Gastroesophageal sphincter (tissue), 4 donors: ENCODE results near the gene GRK3. TPM values are rescaled to one million over a fixed set of nuclear protein-coding genes. Genes with fewer than 3 reads are reported as not detected.
"Not testable (repeated sequence)": the region's sequence is repeated elsewhere in the genome, so short reads cannot be mapped to it uniquely, and the experiment has no call there.

Source experiments
- ATAC-seq: fragments of 150-250 bp; one replicate; pipeline ENCODE4 v1.9.1; 2016; ENCODE audit warnings: mild to moderate bottlenecking, moderate library complexity
- H3K27ac ChIP-seq, 4 donors: fragments of 200-600 bp; sonication (generic) in 3 of 4; 1 replicate in 3 of 4; 2 replicates in 1 of 4; pipeline ENCODE4 v1.5.1; 2016 to 2019
- H3K27me3 ChIP-seq: fragments of 200-600 bp; sonication (generic); one replicate; pipeline ENCODE4 v1.5.1; 2019
- H3K36me3 ChIP-seq, 2 donors: fragments of 200-600 bp; sonication (generic); one replicate each; pipeline ENCODE4 v1.5.1; 2019; ENCODE audit warnings: control low read depth in 1 of 2
- H3K4me1 ChIP-seq, 3 donors: fragments of 200-600 bp; sonication (generic); 1 replicate in 2 of 3; 2 replicates in 1 of 3; pipeline ENCODE4 v1.5.1; 2016 to 2019; ENCODE audit warnings: control low read depth in 2 of 3
- H3K4me3 ChIP-seq, 2 donors: fragments of 200-600 bp; sonication (generic); one replicate each; pipeline ENCODE4 v1.5.1; 2019; ENCODE audit warnings: mild to moderate bottlenecking in 1 of 2, moderate library complexity in 1 of 2
- H3K9me3 ChIP-seq, 3 donors: fragments of 200-600 bp; sonication (generic); one replicate each; pipeline ENCODE4 v1.5.1; 2017 to 2019; ENCODE audit warnings: control low read depth in 2 of 3
- EP300 ChIP-seq: sonication (generic); formaldehyde crosslinking; IDR thresholded peaks from one replicate; pipeline ENCODE4 v1.6.1; 2017; ENCODE audit warnings: antibody characterized with exemption, mild to moderate bottlenecking
- POLR2A ChIP-seq, 2 donors: fragments of 450-650 bp; IDR thresholded peaks; one replicate each; pipeline ENCODE4 v1.6.1; 2017; ENCODE audit warnings: antibody characterized with exemption in 2 of 2, mild to moderate bottlenecking in 2 of 2, moderate library complexity in 1 of 2
- POLR2AphosphoS5 ChIP-seq: sonication (generic); formaldehyde crosslinking; IDR thresholded peaks from one replicate; pipeline ENCODE4 v1.6.1; 2017; ENCODE audit warnings: antibody characterized with exemption
- WGBS, 2 donors: methylation state at CpG; one replicate each; pipeline ENCODE4 v1.1.5; 2018; ENCODE audit warnings: low coverage in 1 of 2; 5-methylcytosine and 5-hydroxymethylcytosine counted together
- total RNA-seq, 4 donors: library from RNA; depleted of rRNA; stranded (reverse); fragments of >200 nt; gene quantifications; one replicate each; pipeline ENCODE4 v1.1.0, GENCODE V29; 2016
- TF ChIP-seq, protein P1 (sequence below), 4 experiments: fragments of 200-600 bp in 2 of 4; fragments of 450-650 bp in 2 of 4; sonication (generic) in 1 of 4; IDR thresholded peaks; one replicate each; pipeline ENCODE4 v1.5.1; 2017 to 2019; ENCODE audit warnings: antibody characterized with exemption in 4 of 4, mild to moderate bottlenecking in 2 of 4, moderate library complexity in 2 of 4

GRK3 gene
- total RNA-seq, 4 donors from 2014 or later, result 3.9 to 7.8 (median 4.5) TPM

DNA sequence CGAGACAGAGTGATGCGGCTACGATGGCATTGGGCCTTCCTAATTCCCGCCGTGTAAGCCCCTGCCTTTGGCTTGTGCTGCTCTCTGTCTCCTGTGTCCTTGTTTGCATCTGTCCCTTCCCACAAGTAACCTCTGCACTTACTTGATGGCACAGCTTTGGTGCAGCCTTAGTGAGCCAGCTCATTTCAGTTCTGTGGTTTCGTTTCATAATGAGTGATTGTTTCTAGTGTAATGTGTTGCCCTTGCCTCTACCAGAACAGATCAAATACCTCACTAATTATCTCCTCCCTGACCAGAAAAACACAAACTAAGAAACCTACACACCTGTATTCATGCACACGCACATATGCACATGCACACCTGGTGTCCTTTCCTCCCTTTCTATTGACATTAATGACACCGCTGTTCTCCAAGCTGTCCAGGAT, 58.8 kb downstream of the GRK3 start:
- H3K4me1 ChIP-seq, result peaks cover 0 to 13% (median 0%) of the 10 kb centered on the region in 3 donors
- WGBS, 2 donors, result 95 to 98% methylated on average over 6 to 8 of the region's 8 CpGs
- no peak for ATAC-seq
- TF ChIP-seq POLR2AphosphoS5 (no peak), EP300 (no peak), POLR2A (IDR thresholded peaks at IDR 0.05) (no peak)
- TF ChIP-seq, protein P1, sequence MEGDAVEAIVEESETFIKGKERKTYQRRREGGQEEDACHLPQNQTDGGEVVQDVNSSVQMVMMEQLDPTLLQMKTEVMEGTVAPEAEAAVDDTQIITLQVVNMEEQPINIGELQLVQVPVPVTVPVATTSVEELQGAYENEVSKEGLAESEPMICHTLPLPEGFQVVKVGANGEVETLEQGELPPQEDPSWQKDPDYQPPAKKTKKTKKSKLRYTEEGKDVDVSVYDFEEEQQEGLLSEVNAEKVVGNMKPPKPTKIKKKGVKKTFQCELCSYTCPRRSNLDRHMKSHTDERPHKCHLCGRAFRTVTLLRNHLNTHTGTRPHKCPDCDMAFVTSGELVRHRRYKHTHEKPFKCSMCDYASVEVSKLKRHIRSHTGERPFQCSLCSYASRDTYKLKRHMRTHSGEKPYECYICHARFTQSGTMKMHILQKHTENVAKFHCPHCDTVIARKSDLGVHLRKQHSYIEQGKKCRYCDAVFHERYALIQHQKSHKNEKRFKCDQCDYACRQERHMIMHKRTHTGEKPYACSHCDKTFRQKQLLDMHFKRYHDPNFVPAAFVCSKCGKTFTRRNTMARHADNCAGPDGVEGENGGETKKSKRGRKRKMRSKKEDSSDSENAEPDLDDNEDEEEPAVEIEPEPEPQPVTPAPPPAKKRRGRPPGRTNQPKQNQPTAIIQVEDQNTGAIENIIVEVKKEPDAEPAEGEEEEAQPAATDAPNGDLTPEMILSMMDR (IDR thresholded peaks at IDR 0.05), result no peak
- no peaks in the 10 kb centered on the region for H3K36me3 ChIP-seq
- no peaks in the 10 kb centered on the region for H3K9me3 ChIP-seq
- no peak overlapping the region for H3K4me3 ChIP-seq
- H3K27ac ChIP-seq, result no peak overlapping the region
- no peaks in the 10 kb centered on the region for H3K27me3 ChIP-seq

DNA sequence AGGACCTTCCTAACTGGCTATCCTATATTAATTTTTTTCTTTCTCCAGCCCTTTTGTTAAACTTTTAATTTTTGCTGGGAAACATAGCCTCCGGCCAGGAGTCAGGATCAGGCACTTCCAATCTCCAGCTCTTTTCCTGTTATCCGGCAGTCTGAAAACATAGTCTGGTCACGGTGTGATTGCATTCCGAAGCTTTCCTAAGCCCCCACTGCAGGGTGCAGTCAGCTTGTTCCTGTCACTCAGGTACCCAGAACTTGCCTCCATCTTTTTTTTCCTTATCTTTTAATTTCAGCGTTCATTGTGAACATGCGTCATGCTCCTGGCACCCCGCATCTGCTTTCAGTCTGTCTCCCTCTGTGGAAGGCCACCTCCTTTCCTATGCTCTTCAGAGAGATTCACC, 59.4 kb downstream of the GRK3 start:
- WGBS, 2 donors, result 88 to 92% methylated on average over 3 to 7 of the region's 7 CpGs
- Histone ChIP-seq H3K27ac (no peak overlapping the region), H3K36me3 (no peaks in the 10 kb centered on the region), H3K27me3 (no peaks in the 10 kb centered on the region), H3K9me3 (no peaks in the 10 kb centered on the region), H3K4me1 (peaks cover 0 to 18% (median 0%) of the 10 kb centered on the region in 3 donors), H3K4me3 (no peak overlapping the region)
- no peak for TF ChIP-seq POLR2AphosphoS5
- no peak for TF ChIP-seq EP300
- TF ChIP-seq POLR2A (IDR thresholded peaks at IDR 0.05), result no peak
- TF ChIP-seq, protein P1 (IDR thresholded peaks at IDR 0.05), result no peak
- no peak for ATAC-seq

DNA sequence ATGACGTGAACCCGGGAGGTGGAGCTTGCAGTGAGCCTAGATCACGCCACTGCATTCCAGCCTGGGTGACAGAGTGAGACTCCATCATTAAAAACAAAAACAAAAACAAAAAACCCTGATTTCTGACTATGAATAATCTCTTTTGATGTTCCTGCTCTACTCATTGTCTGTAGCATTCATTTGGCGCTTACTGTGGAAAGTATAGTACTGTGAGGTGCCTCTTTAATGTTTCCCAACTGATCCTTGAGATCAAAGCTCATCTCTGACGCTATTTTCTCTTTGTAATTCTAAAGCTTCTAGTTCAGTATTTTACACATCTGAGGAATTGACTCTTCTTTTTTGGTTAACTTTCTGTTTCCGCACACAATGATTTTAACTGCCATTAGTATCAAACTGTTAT, 60.0 kb downstream of the GRK3 start:
- Histone ChIP-seq H3K27ac (no peak overlapping the region), H3K27me3 (no peaks in the 10 kb centered on the region), H3K9me3 (no peaks in the 10 kb centered on the region), H3K36me3 (no peaks in the 10 kb centered on the region), H3K4me1 (peaks cover 0 to 20% (median 0%) of the 10 kb centered on the region in 3 donors), H3K4me3 (no peak overlapping the region)
- no peak for ATAC-seq
- TF ChIP-seq POLR2A (IDR thresholded peaks at IDR 0.05) (no peak), POLR2AphosphoS5 (no peak), EP300 (no peak)
- TF ChIP-seq, protein P1 (IDR thresholded peaks at IDR 0.05), result no peak
- 96 to 100% methylated on average over 5 to 6 of the region's 6 CpGs for WGBS, 2 donors

DNA sequence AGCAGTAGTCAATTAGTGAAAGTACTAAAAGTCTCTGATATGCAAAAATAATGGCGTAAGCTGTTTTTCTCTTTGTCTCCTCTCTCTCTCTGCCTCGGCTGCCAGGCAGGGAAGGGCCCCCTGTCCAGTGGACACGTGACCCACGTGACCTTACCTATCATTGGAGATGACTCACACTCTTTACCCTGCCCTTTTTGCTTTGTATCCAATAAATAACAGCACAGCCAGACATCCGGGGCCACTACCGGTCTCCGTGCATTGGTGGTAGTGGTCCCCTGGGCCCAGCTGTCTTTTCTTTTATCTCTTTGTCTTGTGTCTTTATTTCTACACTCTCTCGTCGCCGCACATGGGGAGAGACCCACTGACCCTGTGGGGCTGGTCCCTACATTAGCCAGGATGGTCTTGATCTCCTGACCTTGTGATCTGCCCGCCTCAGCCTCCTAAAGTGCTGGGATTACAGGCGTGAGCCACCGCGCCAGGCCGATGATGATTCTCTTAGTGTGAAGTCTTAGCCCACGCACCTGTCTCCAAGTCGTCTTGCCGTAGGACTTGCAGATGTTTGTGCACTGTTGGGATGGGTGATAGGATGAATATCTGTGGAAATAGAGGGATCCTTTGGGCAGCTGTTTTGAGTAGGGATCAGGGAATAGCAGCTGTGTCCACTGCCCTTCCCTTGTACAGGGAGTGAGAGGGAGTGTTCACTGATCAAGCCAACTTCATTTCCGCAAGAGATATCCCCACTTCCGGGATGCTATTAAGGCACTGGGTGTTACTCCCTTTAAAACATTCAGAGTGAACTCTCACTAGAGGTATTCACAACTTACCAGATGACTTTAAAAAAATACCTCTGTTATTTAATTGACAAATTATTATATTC, 61.5 kb downstream of the GRK3 start:
- H3K4me1 ChIP-seq, result peaks cover 0 to 31% (median 0%) of the 10 kb centered on the region in 3 donors
- not testable (repeated sequence) for H3K9me3 ChIP-seq, ATAC-seq, H3K36me3 ChIP-seq, H3K27me3 ChIP-seq, H3K4me3 ChIP-seq, H3K27ac ChIP-seq
- WGBS, 2 donors, result 90% methylated on average over 4 to 20 of the region's 20 CpGs

DNA sequence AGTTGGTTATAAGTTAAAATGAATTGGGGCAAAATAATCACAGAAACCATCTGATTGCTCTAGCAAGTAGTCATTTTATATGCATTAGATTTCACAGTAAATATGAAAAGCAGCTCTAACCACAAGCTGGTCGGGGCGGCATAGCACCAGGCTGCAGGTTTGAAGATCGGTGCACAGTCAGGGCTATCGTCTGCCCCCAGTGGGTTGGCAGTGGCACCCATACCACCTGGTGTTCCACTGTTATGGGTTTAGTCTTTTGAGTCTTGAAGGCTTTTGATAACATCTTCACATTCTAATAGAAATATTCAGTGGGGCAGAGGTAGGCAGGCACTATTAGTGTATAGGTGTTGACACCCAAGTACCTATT, 62.1 kb downstream of the GRK3 start:
- no peaks in the 10 kb centered on the region for H3K9me3 ChIP-seq
- TF ChIP-seq POLR2A (IDR thresholded peaks at IDR 0.05) (no peak), POLR2AphosphoS5 (no peak), EP300 (no peak)
- TF ChIP-seq, protein P1 (IDR thresholded peaks at IDR 0.05), result no peak
- no peaks in the 10 kb centered on the region for H3K36me3 ChIP-seq
- no peak for ATAC-seq
- H3K4me1 ChIP-seq, result peaks cover 0 to 35% (median 0%) of the 10 kb centered on the region in 3 donors
- no peaks in the 10 kb centered on the region for H3K27me3 ChIP-seq
- 91 to 100% methylated on average over 4 of the region's 4 CpGs for WGBS, 2 donors
- H3K27ac ChIP-seq, result no peak overlapping the region
- H3K4me3 ChIP-seq, result no peak overlapping the region
